GM12873 (cell line): ENCODE data around the gene PARD6G.

ENCODE experiments used
- CTCF ChIP-seq: IDR thresholded peaks from 2 replicates; pipeline ENCODE4 v1.5.1; 2012; ENCODE audit warnings: low read depth, mild to moderate bottlenecking, moderate library complexity, low read length, control low read depth; ENCODE audit not compliant: insufficient read depth; ENCODE audit errors: missing control alignments

PARD6G gene

GRCh38 chr18:80223581-80224148 lies 23.6 kb downstream of the PARD6G start:
- no peak for TF ChIP-seq CTCF

GRCh38 chr18:80218341-80219227 lies 28.7 kb downstream of the PARD6G start:
- TF ChIP-seq CTCF = no peak

- no peak for TF ChIP-seq CTCF
Observed at GRCh38 chr18:80213182-80213581, 34.1 kb downstream of the PARD6G start.

GRCh38 chr18:80210312-80211083 lies 36.8 kb downstream of the PARD6G start:
- no peak for TF ChIP-seq CTCF

GRCh38 chr18:80208620-80209019 lies 38.7 kb downstream of the PARD6G start:
- no peak for TF ChIP-seq CTCF

GRCh38 chr18:80205294-80205693 lies 42.0 kb downstream of the PARD6G start:
- TF ChIP-seq CTCF = no peak

- TF ChIP-seq CTCF = no peak
Observed at GRCh38 chr18:80204142-80204541, 43.2 kb downstream of the PARD6G start.
